ENCODE measurements around the gene SLC47A2.

Gene SLC47A2

GRCh38 chr17:19659366-19660177 is 56.8 kb downstream of the SLC47A2 start:
- no peak for DNase-seq (ENCODE audit: low read depth)
- H3K4me3 ChIP-seq (ENCODE audit: low read depth, low read length), result no peak overlapping the region
- TF ChIP-seq CTCF (IDR thresholded peaks at IDR 0.05; ENCODE audit: insufficient read depth, low read depth, low read length, missing control alignments), result no peak

DNA sequence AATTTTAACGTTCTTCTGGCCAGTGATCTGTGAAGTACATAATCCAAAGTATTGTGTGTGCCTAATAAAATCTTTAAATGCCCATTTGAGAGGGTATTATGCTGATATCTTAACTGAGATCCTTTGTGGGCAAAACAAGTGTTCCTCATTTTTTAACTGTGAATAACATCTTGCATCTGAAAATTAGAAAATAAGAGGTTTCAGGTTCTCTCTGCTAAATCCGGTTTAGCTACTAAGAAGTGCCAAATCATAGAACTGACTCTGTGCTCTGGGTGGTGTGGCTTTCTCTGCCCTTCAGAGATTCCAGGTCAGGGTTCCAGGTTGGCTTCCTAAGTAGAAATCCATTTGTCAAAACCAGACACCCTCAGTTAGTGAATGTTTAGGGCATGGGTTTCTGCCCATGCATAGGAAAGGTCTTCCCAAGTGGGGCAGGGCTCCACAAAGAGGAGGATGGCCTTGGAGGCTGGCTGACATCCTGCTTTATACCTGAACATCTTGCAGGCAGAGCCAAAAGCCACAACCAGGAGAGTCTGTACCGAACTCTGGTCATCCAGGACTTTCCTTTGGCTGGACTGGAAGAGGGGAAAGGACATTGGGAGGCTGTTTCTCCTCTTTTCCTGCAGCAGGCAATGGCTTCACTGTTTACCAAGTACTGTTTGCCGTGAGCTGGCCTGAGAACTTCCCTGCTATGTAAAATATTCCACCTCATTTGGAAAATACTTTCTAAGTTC is 59.4 kb downstream of the SLC47A2 start:
- no peak for DNase-seq (ENCODE audit: low read depth)
- no peak for TF ChIP-seq CTCF (IDR thresholded peaks at IDR 0.05; ENCODE audit: insufficient read depth, low read depth, low read length, missing control alignments)
- H3K4me3 ChIP-seq (ENCODE audit: low read depth, low read length), result no peak overlapping the region

DNA sequence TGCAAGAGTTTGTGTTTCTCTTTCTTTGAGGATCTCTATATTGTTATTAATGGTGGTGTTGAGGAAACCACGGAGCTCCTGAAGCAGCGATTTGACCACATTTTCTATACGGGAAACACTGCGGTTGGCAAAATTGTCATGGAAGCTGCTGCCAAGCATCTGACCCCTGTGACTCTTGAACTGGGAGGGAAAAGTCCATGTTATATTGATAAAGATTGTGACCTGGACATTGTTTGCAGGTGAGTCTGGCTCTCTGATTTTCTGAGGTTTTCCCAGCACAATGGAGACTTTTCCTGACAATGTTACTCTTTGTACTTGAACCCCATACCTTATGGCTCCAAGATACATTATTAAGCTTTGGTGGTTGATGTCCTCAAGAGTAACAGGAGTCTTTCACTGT is 60.0 kb downstream of the SLC47A2 start:
- no peak overlapping the region for H3K4me3 ChIP-seq (ENCODE audit: low read depth, low read length)
- DNase-seq (ENCODE audit: low read depth), result no peak
- no peak for TF ChIP-seq CTCF (IDR thresholded peaks at IDR 0.05; ENCODE audit: insufficient read depth, low read depth, low read length, missing control alignments)

DNA sequence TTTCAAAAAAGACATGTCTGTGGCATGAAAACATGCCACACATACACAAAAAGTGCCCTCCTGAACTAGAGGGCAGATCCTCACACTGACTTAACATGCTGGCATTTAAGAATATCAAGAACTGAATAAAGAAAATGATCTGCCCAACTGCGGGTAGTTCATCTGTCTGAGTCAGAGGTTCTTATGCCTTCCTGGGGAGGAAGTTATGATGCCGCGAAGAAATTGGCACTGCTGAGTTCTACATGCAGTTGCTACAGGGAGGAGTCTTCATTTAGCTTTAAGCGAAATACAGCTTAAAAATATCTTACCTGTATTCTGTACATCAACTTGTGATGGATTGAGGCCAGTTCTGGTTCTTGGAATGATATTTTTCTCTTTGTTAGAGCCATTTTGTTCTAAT is 61.5 kb downstream of the SLC47A2 start:
- DNase-seq (ENCODE audit: low read depth), result no peak
- no peak for TF ChIP-seq CTCF (IDR thresholded peaks at IDR 0.05; ENCODE audit: insufficient read depth, low read depth, low read length, missing control alignments)
- H3K4me3 ChIP-seq (ENCODE audit: low read depth, low read length), result no peak overlapping the region

GRCh38 chr17:19654342-19654886 is 62.0 kb downstream of the SLC47A2 start:
- no peak for TF ChIP-seq CTCF (IDR thresholded peaks at IDR 0.05; ENCODE audit: insufficient read depth, low read depth, low read length, missing control alignments)
- no peak for DNase-seq (ENCODE audit: low read depth)
- no peak overlapping the region for H3K4me3 ChIP-seq (ENCODE audit: low read depth, low read length)

- no peak for DNase-seq (ENCODE audit: low read depth)
- H3K4me3 ChIP-seq (ENCODE audit: low read depth, low read length), result no peak overlapping the region
- TF ChIP-seq CTCF (IDR thresholded peaks at IDR 0.05; ENCODE audit: insufficient read depth, low read depth, low read length, missing control alignments), result no peak
These were observed 63.8 kb downstream of the SLC47A2 start for GRCh38 chr17:19652595-19652994.
